ENCODE results near the gene TANGO2. TPM values are rescaled to one million over a fixed set of nuclear protein-coding genes. Genes with fewer than 3 reads are reported as not detected.

TANGO2 gene
- total RNA-seq, 1 donor from 2014 or later, result 10.0 TPM

- TF ChIP-seq CTCF (IDR thresholded peaks at IDR 0.05) (no peak), EZH2 (IDR thresholded peaks at IDR 0.05) (no peak), EZH2phosphoT487 (IDR thresholded peaks at IDR 0.05) (no peak)
- no peak for DNase-seq (ENCODE audit: low spot score)
- H3K4me3 Mint-ChIP-seq, result no peak overlapping the region
- Histone ChIP-seq H3K36me3 (peaks cover 38% of the 10 kb centered on the region), H3K4me3 (no peak overlapping the region), H3K4me2 (no peak overlapping the region), H3K27me3 (no peaks in the 10 kb centered on the region), H3K9me3 (ENCODE audit: low read depth) (no peaks in the 10 kb centered on the region), H2AFZ (replicated peaks) (no peak overlapping the region), H3K4me1 (no peaks in the 10 kb centered on the region), H3K79me2 (ENCODE audit: low read depth) (peaks cover 88% of the 10 kb centered on the region), H3K27ac (no peak overlapping the region), H4K20me1 (ENCODE audit: low read depth) (peaks cover 63% of the 10 kb centered on the region), H3K9ac (no peak overlapping the region), H3F3A (ENCODE audit: low read depth) (no peaks in the 10 kb centered on the region)
- H3K27me3 Mint-ChIP-seq (ENCODE audit: insufficient read depth, low read depth), result no peaks in the 10 kb centered on the region
- H3K4me1 Mint-ChIP-seq, result no peaks in the 10 kb centered on the region
- H3K36me3 Mint-ChIP-seq, result peaks cover 62% of the 10 kb centered on the region
- H3K9me3 Mint-ChIP-seq, result no peaks in the 10 kb centered on the region
- H3K27ac Mint-ChIP-seq, result no peak overlapping the region
Measured at GRCh38 chr22:20099099-20099711, 78.3 kb downstream of the TANGO2 start.

GRCh38 chr22:20101638-20102037, 80.7 kb downstream of the TANGO2 start:
- no peaks in the 10 kb centered on the region for H3K9me3 Mint-ChIP-seq
- no peak for DNase-seq (ENCODE audit: low spot score)

GRCh38 chr22:20102203-20102780, 81.4 kb downstream of the TANGO2 start:
- no peaks in the 10 kb centered on the region for H3K4me1 Mint-ChIP-seq
- peaks cover 2% of the 10 kb centered on the region for H3K27me3 Mint-ChIP-seq (ENCODE audit: insufficient read depth, low read depth)
- H4K20me1 ChIP-seq (ENCODE audit: low read depth), result peaks cover 82% of the 10 kb centered on the region
- peaks cover 18% of the 10 kb centered on the region for H3K36me3 ChIP-seq
- H3K9me3 ChIP-seq (ENCODE audit: low read depth), result no peaks in the 10 kb centered on the region
- no peak overlapping the region for H2AFZ ChIP-seq (replicated peaks)
- DNase-seq (ENCODE audit: low spot score), result no peak
- H3K36me3 Mint-ChIP-seq, result peaks cover 37% of the 10 kb centered on the region
- H3K4me3 Mint-ChIP-seq, result no peak overlapping the region
- no peaks in the 10 kb centered on the region for H3K4me1 ChIP-seq
- peaks cover 3% of the 10 kb centered on the region for H3F3A ChIP-seq (ENCODE audit: low read depth)
- peaks cover 72% of the 10 kb centered on the region for H3K79me2 ChIP-seq (ENCODE audit: low read depth)
- no peak overlapping the region for H3K27ac ChIP-seq
- no peak overlapping the region for H3K4me2 ChIP-seq
- TF ChIP-seq EZH2 (IDR thresholded peaks at IDR 0.05), result no peak
- TF ChIP-seq CTCF (IDR thresholded peaks at IDR 0.05), result no peak
- no peak for TF ChIP-seq EZH2phosphoT487 (IDR thresholded peaks at IDR 0.05)
- H3K4me3 ChIP-seq, result no peak overlapping the region
- no peaks in the 10 kb centered on the region for H3K27me3 ChIP-seq
- H3K27ac Mint-ChIP-seq, result no peak overlapping the region
- H3K9me3 Mint-ChIP-seq, result no peaks in the 10 kb centered on the region
- no peak overlapping the region for H3K9ac ChIP-seq

More at GRCh38 chr22:20101638-20102037, 80.7 kb downstream of the TANGO2 start:
- Histone ChIP-seq H3K27me3 (no peaks in the 10 kb centered on the region), H3K4me1 (no peaks in the 10 kb centered on the region), H3K79me2 (ENCODE audit: low read depth) (peaks cover 78% of the 10 kb centered on the region), H3K9ac (no peak overlapping the region), H2AFZ (replicated peaks) (no peak overlapping the region), H4K20me1 (ENCODE audit: low read depth) (peaks cover 85% of the 10 kb centered on the region), H3F3A (ENCODE audit: low read depth) (peaks cover 3% of the 10 kb centered on the region), H3K36me3 (peaks cover 25% of the 10 kb centered on the region), H3K27ac (no peak overlapping the region), H3K4me2 (no peak overlapping the region), H3K9me3 (ENCODE audit: low read depth) (no peaks in the 10 kb centered on the region), H3K4me3 (no peak overlapping the region)
- Mint-ChIP-seq H3K36me3 (peaks cover 44% of the 10 kb centered on the region), H3K4me1 (no peaks in the 10 kb centered on the region), H3K27ac (no peak overlapping the region), H3K4me3 (no peak overlapping the region), H3K27me3 (ENCODE audit: insufficient read depth, low read depth) (peaks cover 2% of the 10 kb centered on the region)
- TF ChIP-seq EZH2 (IDR thresholded peaks at IDR 0.05), result no peak
